ENCODE data around the gene SCNN1A. TPM values are rescaled to one million over a fixed set of nuclear protein-coding genes. Genes with fewer than 3 reads are reported as not detected.

Gene SCNN1A
- total and polyA plus RNA-seq, 12 donors: 0.15 to 1.1 (median 0.42) TPM; not detected in 4

DNA sequence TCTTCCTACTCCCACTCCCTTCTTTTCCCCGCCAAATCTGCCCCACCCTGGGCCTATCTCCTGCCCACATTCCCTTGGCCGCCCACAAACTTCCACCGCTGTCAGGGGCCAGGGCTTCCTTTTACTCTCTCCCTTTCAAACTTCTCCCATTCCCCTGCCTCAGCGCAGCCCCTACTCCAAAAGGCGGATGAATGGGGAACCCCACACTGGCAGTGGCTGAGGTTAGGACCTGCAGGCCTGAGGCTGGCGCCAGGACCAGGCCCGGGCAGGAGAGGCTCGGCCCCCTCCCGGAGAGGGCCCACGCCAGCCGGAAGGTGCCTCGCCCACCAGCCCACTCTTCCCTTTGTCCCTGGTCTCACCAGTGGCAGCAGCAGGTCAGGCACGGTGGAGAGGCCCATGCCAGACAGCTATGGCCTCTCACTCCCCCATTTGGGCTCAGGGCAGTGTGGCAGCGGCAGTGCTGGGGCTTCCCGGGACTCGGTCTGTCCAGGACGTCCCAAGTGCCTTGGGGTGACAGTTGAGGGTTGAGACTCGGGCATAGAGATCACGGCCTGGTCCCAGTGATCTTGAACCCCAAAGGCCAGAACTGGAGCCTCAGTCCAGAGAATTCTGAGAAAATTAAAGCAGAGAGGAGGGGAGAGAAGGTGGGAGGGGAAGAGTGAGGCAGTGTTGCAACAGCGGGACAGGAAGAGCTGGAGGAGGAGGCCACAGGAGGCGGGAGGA, 33.8 kb downstream of the SCNN1A start, which contains the start of gene TNFRSF1A:
Gene TNFRSF1A (minus strand): TSS at position 660 of the 723 bp plus-strand sequence. CDS start 262 bp downstream, at position 398.
- Histone ChIP-seq H3K27ac (peak within 1 kb of the TSS; percentile 91 to 100 (median 98)), H3K27me3 (no peaks in the 10 kb centered on the region), H3K36me3 (peaks cover 0 to 25% (median 0%) of the 10 kb centered on the region in 9 donors), H3K4me3 (peak within 1 kb of the TSS; percentile 68 to 99 (median 92)), H3K4me1 (peaks cover 30 to 82% (median 70%) of the 10 kb centered on the region in 9 donors), H3K9me3 (no peaks in the 10 kb centered on the region)
- TF ChIP-seq, protein P1, sequence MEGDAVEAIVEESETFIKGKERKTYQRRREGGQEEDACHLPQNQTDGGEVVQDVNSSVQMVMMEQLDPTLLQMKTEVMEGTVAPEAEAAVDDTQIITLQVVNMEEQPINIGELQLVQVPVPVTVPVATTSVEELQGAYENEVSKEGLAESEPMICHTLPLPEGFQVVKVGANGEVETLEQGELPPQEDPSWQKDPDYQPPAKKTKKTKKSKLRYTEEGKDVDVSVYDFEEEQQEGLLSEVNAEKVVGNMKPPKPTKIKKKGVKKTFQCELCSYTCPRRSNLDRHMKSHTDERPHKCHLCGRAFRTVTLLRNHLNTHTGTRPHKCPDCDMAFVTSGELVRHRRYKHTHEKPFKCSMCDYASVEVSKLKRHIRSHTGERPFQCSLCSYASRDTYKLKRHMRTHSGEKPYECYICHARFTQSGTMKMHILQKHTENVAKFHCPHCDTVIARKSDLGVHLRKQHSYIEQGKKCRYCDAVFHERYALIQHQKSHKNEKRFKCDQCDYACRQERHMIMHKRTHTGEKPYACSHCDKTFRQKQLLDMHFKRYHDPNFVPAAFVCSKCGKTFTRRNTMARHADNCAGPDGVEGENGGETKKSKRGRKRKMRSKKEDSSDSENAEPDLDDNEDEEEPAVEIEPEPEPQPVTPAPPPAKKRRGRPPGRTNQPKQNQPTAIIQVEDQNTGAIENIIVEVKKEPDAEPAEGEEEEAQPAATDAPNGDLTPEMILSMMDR (IDR thresholded peaks at IDR 0.05): no peak
- ATAC-seq (peak; percentile 76 to 87 (median 83)), DNase-seq (peak; percentile 62 to 86)
- intact Hi-C loops (cut with DNase I): loop anchor here in 3 of 10 donors (1.0 to 5.0 kb wide), 3 partner anchors 22 to 196 kb away; no protein-coding TSS in a partner anchor
- WGBS, 2 donors: 1 to 2% methylated on average over 21 of the region's 21 CpGs

DNA sequence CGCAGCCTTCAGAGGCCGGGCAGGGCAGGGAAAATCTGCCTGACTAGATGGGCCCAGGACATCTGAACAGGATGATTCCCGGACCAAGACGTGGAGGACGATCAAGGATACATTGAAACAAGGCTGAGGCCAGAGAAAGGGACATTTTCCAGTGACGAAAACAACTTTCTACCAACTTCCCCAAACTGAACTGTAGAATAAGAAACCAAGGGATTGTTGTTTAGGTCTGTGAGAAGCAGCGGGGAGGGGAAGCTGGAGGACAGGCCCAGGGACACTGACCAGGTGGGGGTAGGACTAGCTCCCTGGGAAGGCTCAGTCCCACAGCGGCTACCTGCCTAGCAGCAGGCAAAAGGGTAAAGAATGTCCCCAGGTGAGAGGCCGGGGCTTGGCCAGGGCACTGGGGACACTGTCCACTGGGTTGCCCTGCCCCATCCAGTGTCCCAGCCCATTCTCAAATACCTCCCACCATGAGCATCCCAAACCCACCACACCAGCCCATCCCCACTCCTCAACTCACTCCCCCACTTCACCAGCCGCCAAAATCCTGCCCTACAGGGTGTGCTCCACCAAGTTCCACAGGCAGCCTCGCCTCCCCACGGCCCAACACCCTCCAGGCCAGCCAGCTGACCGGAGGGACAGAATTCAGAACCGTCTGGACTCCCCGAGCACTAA, 34.5 kb downstream of the SCNN1A start:
- Histone ChIP-seq H3K36me3 (peaks cover 0 to 25% (median 0%) of the 10 kb centered on the region in 9 donors), H3K27ac (peak overlapping the region; percentile 91 to 100 (median 98)), H3K27me3 (no peaks in the 10 kb centered on the region), H3K9me3 (no peaks in the 10 kb centered on the region), H3K4me3 (peak overlapping the region; percentile 68 to 99 (median 92)), H3K4me1 (peaks cover 32 to 82% (median 72%) of the 10 kb centered on the region in 9 donors)
- intact Hi-C loops (cut with DNase I): loop anchor here in 3 of 10 donors (1.0 to 5.0 kb wide), 3 partner anchors 22 to 196 kb away; no protein-coding TSS in a partner anchor
- 10 to 19% methylated on average over 15 of the region's 15 CpGs for WGBS, 2 donors
- TF ChIP-seq, protein P1 (IDR thresholded peaks at IDR 0.05): no peak
- ATAC-seq (peak in 7 of 8 donors; percentile 0 to 11 (median 1)), DNase-seq (no peak)

DNA sequence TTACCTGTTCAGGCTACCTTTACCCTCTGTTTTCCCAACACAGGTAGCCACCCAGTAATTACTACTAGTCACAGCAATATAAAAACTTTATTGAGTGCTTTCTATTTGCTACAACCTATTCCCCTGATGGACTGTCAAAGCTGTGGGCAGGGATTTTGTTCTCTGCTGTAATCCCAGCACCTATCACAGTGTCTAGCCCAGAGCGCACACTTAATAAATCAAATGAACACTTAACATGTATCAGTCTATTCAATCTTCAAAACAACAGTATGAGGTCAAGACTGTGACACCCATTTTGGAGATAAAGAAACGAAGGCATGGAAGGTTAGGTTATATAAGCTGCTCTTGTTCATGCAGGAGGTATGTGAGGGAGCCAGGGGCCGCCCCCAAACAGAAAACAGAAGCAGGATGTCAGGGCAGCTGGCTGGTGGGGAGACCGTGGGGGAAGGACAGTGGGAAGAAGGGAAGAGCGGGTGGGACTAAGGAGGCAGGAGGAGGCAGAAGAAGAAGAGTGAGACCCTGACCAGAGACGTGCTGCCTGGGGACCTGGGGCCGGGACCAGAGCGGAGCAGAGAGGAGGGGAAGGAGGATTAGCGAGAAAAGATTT, 35.2 kb downstream of the SCNN1A start:
- Histone ChIP-seq H3K4me1 (peaks cover 38 to 82% (median 72%) of the 10 kb centered on the region in 9 donors), H3K27me3 (no peaks in the 10 kb centered on the region), H3K36me3 (peaks cover 0 to 28% (median 0%) of the 10 kb centered on the region in 9 donors), H3K27ac (peak overlapping the region; percentile 91 to 100 (median 98)), H3K9me3 (no peaks in the 10 kb centered on the region), H3K4me3 (peak overlapping the region; percentile 68 to 99 (median 92))
- 14 to 29% methylated on average over 9 of the region's 9 CpGs for WGBS, 2 donors
- peak in 2 of 8 donors; percentile 8 to 14 for ATAC-seq
- intact Hi-C loops (cut with DNase I): loop anchor here in 2 of 10 donors (2.0 to 5.0 kb wide), 2 partner anchors 41 to 197 kb away; no protein-coding TSS in a partner anchor
- peak in 1 of 2 donors; percentile 57 for DNase-seq
- TF ChIP-seq, protein P1 (IDR thresholded peaks at IDR 0.05): no peak
